Measurements from ENCODE around the gene SLC16A2. TPM values are rescaled to one million over a fixed set of nuclear protein-coding genes. Genes with fewer than 3 reads are reported as not detected.

The SLC16A2 gene
- total RNA-seq, 4 donors from 2014 or later, result 0.99 to 6.7 (median 2.9) TPM

GRCh38 chrX:74534569-74535038, 113.3 kb downstream of the SLC16A2 start:
- no peaks in the 10 kb centered on the region for H3K27me3 ChIP-seq
- H3K36me3 ChIP-seq, result no peaks in the 10 kb centered on the region
- 63 to 100% methylated on average over 1 to 2 of the region's 2 CpGs for WGBS, 2 donors
- H3K4me3 ChIP-seq, result no peak overlapping the region
- no peak for TF ChIP-seq POLR2A (IDR thresholded peaks at IDR 0.05)
- no peak for TF ChIP-seq CTCF (IDR thresholded peaks at IDR 0.05)
- H3K9me3 ChIP-seq, result no peaks in the 10 kb centered on the region
- peaks cover 0 to 25% (median 0%) of the 10 kb centered on the region in 3 donors for H3K4me1 ChIP-seq
- H3K27ac ChIP-seq, result peak overlapping the region in 2 of 4 donors; percentile 4 to 85
- intact Hi-C loops (cut with DNase I), result no loop called here
- DNase-seq, result no peak

GRCh38 chrX:74535086-74535407, 113.8 kb downstream of the SLC16A2 start:
- H3K4me1 ChIP-seq, result peaks cover 0 to 25% (median 0%) of the 10 kb centered on the region in 3 donors
- no peaks in the 10 kb centered on the region for H3K27me3 ChIP-seq
- TF ChIP-seq POLR2A (IDR thresholded peaks at IDR 0.05) (no peak), CTCF (IDR thresholded peaks at IDR 0.05) (no peak)
- intact Hi-C loops (cut with DNase I), result no loop called here
- no peaks in the 10 kb centered on the region for H3K36me3 ChIP-seq
- 8 to 40% methylated on average over 1 to 2 of the region's 5 CpGs for WGBS, 2 donors
- peak overlapping the region in 1 of 4 donors; percentile 66 for H3K4me3 ChIP-seq
- DNase-seq, result no peak
- peak overlapping the region in 3 of 4 donors; percentile 78 to 93 (median 85) for H3K27ac ChIP-seq
- H3K9me3 ChIP-seq, result no peaks in the 10 kb centered on the region

GRCh38 chrX:74535408-74536151, 114.3 kb downstream of the SLC16A2 start:
- WGBS, 2 donors, result 0 to 42% methylated on average over 4 to 18 of the region's 37 CpGs
- intact Hi-C loops (cut with DNase I), result no loop called here
- H3K27me3 ChIP-seq, result no peaks in the 10 kb centered on the region
- peak overlapping the region; percentile 29 to 66 (median 44) for H3K4me3 ChIP-seq
- H3K27ac ChIP-seq, result peak overlapping the region; percentile 67 to 93 (median 82)
- DNase-seq, result no peak
- H3K36me3 ChIP-seq, result no peaks in the 10 kb centered on the region
- H3K9me3 ChIP-seq, result no peaks in the 10 kb centered on the region
- TF ChIP-seq POLR2A (IDR thresholded peaks at IDR 0.05) (no peak), CTCF (IDR thresholded peaks at IDR 0.05) (peak in 1 of 6 experiments; percentile 21)
- H3K4me1 ChIP-seq, result peaks cover 0 to 25% (median 0%) of the 10 kb centered on the region in 3 donors

- intact Hi-C loops (cut with DNase I), result no loop called here
- peaks cover 0 to 25% (median 0%) of the 10 kb centered on the region in 3 donors for H3K4me1 ChIP-seq
- H3K36me3 ChIP-seq, result no peaks in the 10 kb centered on the region
- TF ChIP-seq CTCF (IDR thresholded peaks at IDR 0.05) (peak in 5 of 6 experiments; percentile 5 to 44 (median 32)), POLR2A (IDR thresholded peaks at IDR 0.05) (no peak)
- no peaks in the 10 kb centered on the region for H3K9me3 ChIP-seq
- H3K4me3 ChIP-seq, result peak overlapping the region; percentile 29 to 66 (median 44)
- WGBS, 2 donors, result 0 to 40% methylated on average over 1 to 5 of the region's 48 CpGs
- H3K27ac ChIP-seq, result peak overlapping the region; percentile 67 to 93 (median 82)
- no peaks in the 10 kb centered on the region for H3K27me3 ChIP-seq
- peak; percentile 18 for DNase-seq
Measured at GRCh38 chrX:74536152-74536831, 115.0 kb downstream of the SLC16A2 start.

GRCh38 chrX:74536832-74537371, 115.6 kb downstream of the SLC16A2 start:
- 46 to 73% methylated on average over 2 to 7 of the region's 26 CpGs for WGBS, 2 donors
- intact Hi-C loops (cut with DNase I), result no loop called here
- H3K36me3 ChIP-seq, result no peaks in the 10 kb centered on the region
- H3K4me3 ChIP-seq, result peak overlapping the region; percentile 29 to 66 (median 44)
- no peaks in the 10 kb centered on the region for H3K9me3 ChIP-seq
- H3K27ac ChIP-seq, result peak overlapping the region; percentile 67 to 93 (median 82)
- H3K27me3 ChIP-seq, result no peaks in the 10 kb centered on the region
- no peak for DNase-seq
- H3K4me1 ChIP-seq, result peaks cover 0 to 25% (median 0%) of the 10 kb centered on the region in 3 donors
- TF ChIP-seq POLR2A (IDR thresholded peaks at IDR 0.05), result no peak
- TF ChIP-seq CTCF (IDR thresholded peaks at IDR 0.05), result no peak

All from esophagus squamous epithelium (tissue), 5 donors.